ENCODE data around the gene ZIC3. TPM values are rescaled to one million over a fixed set of nuclear protein-coding genes. Genes with fewer than 3 reads are reported as not detected.

The ZIC3 gene
- total RNA-seq, 1 experiment from 2014 or later = not detected

DNA sequence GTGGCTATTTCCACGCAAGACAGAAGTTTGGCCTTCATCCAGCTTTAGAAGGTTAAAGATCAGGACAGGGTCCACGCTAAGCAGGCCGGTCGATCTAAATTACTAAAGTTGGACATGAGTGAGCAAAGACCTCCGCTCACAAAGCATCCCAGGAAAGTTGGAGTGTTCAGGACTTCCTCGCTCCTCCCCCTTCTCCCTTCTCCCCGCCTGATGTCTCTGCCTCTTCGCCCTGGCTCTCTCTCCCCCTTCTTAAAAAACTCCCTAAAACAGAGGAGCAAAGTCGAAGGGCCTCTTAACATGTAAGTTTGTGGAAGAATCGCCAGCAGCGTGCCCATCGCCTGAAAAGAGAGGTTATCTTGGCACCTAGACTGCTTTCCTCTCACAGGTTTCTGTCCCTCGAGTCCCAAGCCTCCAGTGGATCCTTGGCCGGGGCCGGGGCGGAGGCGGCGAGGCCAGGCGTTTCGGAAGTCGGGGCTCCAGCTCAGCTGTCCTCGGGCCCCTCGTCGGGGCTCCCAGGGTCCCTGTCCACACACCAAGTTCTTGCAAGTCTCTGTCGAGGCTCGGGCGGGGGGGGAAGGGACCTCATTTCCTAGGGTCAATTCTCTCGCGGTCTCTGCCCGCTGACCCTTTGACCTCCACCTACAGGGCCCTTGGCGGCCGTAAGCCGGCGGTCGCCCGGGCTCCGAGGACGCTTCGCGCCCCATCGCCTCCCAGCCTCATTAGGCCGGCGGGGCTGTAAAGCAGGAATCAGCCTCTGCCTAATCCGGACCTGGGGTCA, 7.6 kb downstream of the ZIC3 start:
- DNase-seq (ENCODE audit: low read depth) = no peak

DNA sequence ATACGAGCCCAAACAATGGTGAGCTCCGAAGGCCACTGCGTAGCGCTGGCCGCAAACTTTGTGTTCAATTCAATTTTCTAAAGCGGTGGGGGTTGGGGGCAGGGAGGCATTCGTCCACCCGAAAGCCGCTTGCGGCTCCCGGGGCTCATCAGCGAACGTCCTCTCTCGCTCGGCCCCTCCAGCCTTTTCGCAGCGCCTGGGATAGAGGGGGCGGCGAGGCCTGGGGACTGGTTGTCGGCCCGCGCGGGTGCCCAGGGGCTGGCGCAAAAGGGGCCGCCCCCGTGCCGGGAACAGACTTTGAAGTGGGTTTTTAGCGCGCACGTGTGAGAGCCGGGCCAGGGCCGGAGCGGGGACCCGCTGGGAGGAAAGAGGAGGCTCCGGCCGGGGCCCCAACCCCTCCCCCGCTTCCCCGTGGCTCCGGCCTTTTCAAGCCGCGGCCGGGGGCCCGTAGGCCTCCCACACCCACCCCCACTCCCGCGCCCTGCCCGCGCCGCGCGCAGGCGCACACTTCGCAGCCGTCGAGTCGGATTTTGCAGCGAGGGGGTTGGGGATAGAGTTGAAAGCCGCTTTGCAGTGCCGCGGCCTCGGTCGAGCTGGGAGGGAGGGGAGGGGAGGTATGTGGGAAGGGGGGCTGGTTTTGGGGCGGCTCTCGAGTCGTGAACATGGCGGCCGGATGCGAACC, 8.3 kb downstream of the ZIC3 start:
- DNase-seq (ENCODE audit: low read depth) = no peak

DNA sequence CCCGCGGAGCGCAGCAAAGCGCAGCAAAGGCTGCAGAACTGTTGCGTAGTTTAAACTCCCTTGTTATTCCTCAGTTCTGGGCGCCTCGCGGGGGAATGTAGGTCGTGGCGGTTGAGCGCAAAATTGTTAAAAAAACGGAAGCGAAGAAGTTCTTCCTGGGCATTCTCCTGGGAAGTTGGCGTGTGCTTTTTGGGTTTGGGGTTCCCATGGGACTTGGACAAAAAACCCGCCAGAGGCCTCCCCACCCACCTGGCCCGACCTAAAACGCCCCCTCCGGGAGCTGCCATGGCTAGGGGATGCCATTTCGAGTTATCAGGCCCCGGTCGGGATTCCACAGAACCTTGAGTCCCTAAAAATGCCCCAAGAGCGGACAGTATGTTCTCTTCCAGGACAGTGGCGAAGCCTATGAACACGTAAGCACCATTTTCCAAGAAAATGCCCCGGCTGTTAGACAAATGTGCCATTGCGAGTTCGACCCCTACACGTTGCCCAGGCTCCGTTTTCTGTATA, 8.9 kb downstream of the ZIC3 start:
- no peak for DNase-seq (ENCODE audit: low read depth)

DNA sequence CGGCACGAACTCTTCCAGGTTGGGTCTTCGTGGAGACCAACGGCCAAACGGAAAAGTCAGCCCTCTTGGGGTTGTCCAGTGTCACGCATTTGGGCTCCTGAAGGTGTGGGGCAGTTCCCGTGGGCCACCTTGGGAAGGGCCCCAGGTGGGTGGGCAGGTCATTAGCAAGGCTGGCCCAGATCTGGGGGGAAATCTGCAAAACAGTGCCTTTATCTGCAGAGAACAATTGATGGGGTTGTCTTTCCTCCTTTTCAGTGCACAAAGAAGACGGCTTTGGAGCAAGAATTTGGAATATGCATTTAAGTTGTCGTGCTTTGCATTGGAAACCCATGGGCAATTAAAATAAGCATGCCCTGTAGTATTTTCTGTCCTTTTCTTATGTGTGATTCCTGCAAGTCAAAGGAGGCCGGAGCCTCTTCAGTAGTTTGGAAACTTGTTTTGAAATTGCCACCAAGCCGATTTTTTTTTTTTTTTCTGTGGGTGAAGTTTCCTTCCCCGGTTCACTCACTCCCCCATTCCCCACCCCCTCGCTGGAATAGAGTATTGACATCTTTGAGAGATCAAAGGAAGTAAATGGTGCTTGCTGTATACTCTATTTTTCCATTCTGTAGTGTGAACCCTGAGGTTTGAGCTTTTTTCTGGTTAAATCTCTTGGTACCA, 9.8 kb downstream of the ZIC3 start:
- no peak for DNase-seq (ENCODE audit: low read depth)

DNA sequence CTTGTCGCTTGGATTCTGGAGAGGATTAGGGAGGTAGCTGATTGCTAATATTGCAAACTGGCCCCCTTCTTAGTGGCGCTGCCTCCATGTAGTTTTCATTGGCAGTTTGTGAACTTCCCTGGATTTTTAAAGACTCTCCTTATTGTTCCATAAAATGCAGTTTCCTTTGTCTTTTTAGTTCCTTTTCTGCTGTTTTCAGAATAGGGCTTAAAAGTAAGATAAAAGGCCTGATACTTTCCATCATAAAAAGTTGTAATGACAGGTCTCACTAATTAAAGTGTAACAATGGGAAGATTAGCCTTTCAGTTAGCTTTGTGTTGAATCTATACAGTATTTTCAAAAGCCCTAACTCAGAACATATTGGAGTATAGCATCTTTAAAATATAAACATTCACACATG, 21.2 kb downstream of the ZIC3 start:
- no peak for DNase-seq (ENCODE audit: low read depth)

DNA sequence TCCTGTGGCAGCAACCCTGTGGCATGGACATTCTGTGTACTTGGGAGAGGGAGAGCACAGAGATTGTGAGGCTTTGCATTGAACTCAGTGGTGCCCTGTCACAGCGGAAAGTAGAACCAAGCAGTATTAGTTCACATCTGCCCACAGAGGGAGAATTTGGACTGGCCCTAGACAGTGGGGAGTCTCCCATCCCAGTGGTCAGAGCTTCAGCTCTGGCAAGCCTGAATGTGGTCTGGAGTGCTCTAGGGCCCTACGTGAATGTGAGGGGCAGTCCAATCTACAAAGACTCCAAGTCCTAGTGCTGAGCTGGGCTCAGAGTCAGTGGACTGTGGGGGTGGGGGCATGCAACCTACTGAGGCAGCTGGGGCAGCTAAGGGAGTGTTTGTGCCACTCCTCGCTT, 34.8 kb downstream of the ZIC3 start:
- no peak for DNase-seq (ENCODE audit: low read depth)
